ENCODE data around the gene PRR15L.
"Not testable (repeated sequence)": the region's sequence is repeated elsewhere in the genome, so short reads cannot be mapped to it uniquely, and the experiment has no call there.

Gene PRR15L, protein sequence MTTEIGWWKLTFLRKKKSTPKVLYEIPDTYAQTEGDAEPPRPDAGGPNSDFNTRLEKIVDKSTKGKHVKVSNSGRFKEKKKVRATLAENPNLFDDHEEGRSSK

DNA sequence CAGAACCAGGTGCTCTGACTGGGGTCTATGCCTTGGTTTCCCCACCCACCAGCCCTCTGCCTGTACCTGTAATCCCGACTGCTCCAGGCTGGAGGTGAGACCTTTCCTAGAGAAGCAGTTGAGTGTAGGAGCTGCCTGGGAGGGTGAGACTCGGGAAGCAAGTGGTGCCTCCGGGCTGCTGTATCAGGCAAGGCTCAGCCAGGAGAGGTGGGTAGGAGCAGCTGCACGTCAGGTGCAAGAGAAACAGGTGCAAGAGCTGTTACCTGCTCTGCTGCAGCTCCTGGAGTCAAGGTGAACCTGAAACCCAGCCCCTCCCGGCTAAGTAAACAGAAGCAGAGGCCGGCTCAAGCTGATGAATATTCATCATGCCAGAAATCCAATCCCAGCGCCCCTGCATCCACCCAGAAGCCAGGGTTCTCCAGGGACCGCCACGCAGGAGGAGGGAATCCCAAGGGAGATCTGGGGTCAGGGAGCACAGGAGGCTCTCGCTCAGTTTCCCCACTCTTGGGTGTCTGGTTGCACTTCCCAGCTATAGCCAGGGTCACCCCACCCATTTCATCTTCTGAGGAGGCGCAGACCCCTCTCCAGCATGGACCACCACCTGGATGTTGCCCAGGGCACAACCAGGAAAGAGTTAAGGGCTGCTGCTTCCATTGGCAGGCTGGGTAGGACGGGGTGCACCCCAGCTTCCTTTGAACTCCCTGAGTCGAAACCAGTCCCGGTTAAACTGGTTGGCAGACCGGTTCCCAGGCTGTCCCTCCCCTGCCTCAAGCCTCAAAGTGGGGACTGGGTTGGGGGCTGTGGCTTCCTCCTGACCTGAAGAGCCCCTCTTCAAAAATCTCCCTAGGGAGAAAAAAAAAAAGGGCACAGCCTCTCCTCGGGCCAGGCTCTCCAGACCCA is at the start of gene PRR15L:
Gene PRR15L (minus strand): TSS at position 293 of the 900 bp plus-strand sequence. CDS start 4,649 bp downstream, outside the sequence.
- no peak for DNase-seq

- DNase-seq, result no peak
Observed at GRCh38 chr17:48006936-48007709, 49.4 kb upstream of the PRR15L start.

DNA sequence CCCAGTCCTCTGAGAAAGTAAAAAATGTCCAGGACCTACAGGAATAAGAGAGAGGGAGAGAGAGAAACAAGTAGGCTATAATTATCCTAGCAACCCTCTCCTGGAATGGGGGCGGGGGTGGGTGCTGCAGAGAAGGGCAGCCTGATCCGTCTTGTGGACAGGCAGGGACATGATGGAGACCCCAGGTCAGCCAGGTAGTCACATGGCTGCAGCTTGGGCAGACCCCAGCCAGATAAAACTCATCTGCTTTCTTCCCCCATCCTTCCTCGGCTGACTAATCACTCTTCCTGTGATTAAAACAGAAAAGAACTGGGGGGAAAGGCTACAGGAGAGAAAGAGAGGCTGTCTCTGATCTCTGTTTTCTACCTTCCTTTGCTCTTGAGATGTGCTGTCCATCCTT is 47.3 kb upstream of the PRR15L start:
- DNase-seq, result no peak

DNA sequence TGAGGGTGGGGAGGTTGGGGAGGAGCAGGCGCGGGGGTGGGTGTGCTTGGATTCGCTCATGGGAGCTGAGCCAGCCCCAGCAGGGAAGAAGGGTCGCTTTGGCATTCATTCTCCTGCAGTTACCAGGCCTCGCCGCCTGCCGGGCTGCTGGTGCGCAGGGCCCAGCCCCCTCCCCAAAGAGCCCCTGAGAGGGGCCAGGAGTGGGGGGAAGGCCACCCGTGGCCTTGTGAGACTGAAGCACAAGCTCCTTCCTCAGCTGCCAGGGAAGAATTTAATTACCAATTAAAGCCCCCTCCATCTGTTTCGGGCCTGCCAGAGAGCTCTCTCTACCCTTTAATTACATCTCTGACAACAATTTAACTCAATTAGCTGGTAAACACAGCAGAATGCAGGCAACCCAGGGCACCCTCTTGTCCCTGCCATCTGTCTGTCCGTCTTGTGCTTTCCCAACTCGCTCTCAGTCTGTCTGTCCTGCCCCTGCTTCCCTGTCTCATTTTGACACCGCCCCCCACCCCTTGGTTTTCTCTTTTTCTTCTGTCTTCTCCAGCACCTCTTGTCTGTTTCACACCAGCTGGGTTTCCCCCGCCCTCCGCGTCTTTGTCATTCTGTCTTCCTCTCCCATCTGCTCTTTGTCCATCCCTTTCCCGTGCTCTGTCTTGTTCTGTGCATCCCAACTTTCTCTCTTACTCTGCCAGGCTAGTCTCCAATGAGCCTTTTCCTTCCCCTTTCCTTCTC is 45.9 kb upstream of the PRR15L start:
- DNase-seq, result no peak

DNA sequence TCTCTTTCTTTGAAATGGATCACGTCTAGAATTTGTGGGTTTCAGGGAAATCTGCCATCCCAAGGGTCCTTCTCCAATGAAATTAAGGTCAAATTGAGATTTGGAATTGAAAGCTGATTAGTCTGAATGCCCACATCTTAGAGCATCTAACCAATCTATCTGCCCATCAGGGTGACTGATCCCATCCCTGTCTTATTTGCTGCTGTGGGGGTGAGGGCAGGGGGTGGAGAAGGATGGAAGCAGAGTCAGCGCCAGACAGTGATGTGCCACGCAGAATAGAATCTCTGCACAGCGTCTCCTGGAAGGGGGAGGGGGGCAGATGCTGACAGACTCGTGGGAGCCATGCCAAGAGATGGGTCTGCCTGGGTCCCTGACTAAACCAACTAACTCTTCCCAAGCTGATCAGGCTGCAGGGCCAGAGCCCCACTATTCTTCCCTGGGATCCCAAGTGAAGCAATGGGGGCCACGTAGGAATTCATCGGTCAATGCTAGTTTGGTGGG is 45.3 kb upstream of the PRR15L start:
- DNase-seq, result no peak

- DNase-seq, result no peak
Observed at GRCh38 chr17:48002266-48002915, 44.7 kb upstream of the PRR15L start.

DNA sequence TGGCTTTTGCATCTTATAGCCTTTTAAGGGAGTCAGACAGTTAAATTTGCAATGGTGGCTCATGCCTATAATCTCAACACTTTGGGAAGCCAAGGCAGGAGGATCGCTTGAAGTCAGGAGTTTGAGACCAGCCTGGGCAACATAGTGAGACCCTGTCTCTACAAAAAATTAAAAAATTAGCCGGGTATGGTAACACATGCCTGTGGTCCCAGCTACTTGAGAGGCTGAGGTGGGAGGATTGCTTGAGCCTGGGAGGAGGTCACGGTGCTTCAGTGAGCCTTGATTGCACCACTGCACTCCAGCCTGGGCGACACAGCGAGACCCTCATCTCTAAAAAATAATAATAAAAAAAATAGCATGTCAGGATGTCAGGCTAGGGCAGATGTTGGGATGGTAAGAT is 44.0 kb upstream of the PRR15L start:
- not testable (repeated sequence) for DNase-seq

DNA sequence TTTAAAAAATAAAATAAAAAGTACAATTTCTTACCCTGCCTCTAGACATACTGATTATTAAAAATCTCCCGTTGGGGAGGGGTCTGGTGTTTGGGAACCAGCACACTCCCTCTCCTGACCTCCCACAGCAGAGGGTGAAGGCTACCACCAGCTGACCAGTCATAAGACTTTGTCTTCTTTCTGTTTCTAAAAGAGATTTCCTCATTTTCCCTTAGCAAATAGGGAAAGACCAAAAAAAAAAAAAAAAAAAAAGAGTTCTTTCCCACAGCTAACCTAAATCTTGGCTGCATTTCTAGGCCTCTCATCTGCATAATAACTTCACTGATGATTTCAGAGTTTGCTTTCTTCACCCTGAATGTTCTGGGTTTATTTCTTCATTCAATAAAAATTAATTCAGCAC is 43.5 kb upstream of the PRR15L start:
- no peak for DNase-seq

GRCh38 chr17:47999582-47999981 is 41.9 kb upstream of the PRR15L start:
- no peak for DNase-seq

- no peak for DNase-seq
Observed at GRCh38 chr17:47998044-47998443, 40.4 kb upstream of the PRR15L start.

- no peak for DNase-seq
Observed at GRCh38 chr17:47997586-47997985, 39.9 kb upstream of the PRR15L start.

DNA sequence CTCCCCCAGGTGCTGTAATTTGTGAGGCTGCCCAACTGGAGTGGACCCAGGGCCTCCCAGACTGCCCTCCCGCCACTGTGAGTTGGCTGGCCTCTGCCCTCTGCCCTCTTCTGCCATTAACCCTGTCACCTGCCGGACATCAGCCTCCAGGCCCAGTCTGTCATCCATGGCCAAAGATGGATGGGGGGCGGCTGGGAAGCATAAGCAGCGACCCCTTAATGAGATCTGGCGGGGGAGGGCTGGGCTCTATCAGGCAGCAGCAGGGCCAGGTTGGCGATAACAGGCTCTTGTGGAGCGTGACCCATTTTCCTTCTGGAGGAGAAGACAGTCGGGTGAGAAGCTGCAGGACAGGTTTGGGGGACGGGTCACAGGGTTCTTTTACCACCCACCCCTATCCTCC is 38.5 kb upstream of the PRR15L start:
- no peak for DNase-seq

- DNase-seq, result no peak
Observed at GRCh38 chr17:47995241-47995935, 37.7 kb upstream of the PRR15L start.

DNA sequence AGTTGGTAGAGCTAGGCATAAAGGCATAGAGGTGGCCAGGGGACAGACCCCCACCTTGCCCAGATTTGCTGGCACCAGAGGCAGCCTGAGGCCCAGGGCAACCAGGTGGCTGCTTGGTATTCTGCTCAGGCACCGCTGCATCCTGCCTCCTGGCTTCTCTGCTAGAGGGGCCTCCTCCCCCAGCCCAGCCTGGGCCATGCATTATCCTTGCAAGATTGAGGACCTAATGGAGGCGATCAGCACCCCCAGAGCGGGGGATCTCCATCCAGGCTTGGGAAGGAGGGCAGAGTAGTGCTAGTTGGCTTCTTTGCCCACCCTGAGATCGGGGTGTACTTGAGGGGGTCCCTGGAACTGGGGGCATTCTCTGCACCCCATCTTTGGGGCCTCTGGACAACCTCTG is 37.0 kb upstream of the PRR15L start:
- no peak for DNase-seq

- no peak for DNase-seq
Observed at GRCh38 chr17:47993964-47994363, 36.3 kb upstream of the PRR15L start.

GRCh38 chr17:47993031-47993564 is 35.4 kb upstream of the PRR15L start:
- DNase-seq, result no peak

- no peak for DNase-seq
Observed at GRCh38 chr17:47992216-47992615, 34.5 kb upstream of the PRR15L start.

GRCh38 chr17:47990962-47991731 is 33.5 kb upstream of the PRR15L start:
- DNase-seq, result no peak

DNA sequence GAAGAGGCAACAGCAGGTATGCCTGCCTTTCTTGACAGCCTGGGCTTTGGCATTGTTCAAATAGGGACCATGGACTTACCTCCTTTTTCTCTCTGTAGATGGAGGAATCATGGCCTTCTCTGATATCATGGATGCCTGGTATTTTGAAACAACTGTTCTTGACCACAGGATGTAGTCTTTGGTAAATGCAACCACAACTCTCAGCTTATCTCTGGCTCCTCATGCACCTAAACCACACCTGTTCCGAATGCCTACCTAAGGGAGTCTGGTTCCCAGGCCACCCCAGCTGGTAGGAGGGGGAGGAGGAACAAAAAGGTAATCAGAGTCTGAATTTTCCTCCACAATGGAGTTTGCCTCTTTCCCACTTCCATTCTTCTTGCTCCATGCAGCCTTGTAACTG is 32.0 kb upstream of the PRR15L start:
- DNase-seq, result no peak

DNA sequence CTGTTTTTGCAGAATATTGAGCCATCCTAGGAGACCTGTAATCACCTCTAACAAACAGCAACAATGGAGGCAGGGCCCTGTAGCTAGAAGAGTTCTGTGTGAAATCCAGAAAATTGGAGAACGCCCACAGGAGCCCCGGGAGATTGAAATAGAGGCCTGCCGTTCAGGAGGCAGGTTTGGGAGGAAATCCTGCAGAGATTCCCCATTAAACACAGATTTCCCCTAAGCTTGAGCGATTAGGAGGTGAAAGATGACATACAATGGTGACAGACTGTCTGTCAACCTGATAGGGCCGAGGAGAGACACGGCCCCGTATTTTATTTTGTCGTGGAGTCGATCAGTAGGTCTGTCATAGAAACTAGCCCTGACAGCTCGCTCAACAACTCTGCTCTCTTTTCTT is 31.5 kb upstream of the PRR15L start:
- no peak for DNase-seq

GRCh38 chr17:47988445-47988844 is 30.8 kb upstream of the PRR15L start:
- not testable (repeated sequence) for DNase-seq
